HCT116 (cell line): ENCODE measurements around the gene DBN1. TPM values are rescaled to one million over a fixed set of nuclear protein-coding genes. Genes with fewer than 3 reads are reported as not detected.

Source experiments
- total RNA-seq: library from RNA; stranded (reverse); gene quantifications from one replicate; pipeline ENCODE4 v1.2.1, GENCODE V29; 2021; ENCODE audit not compliant: unreplicated experiment

Gene DBN1
- total RNA-seq, 1 experiment from 2014 or later = 144 TPM

Other genes with a start within 250 kb of the DBN1 start
- gene RAB24, start 169.9 kb downstream of the DBN1 start, total RNA-seq = 13.5 TPM
- gene PRELID1, start 169.8 kb downstream of the DBN1 start, total RNA-seq = 223 TPM
- 37.6 TPM for gene MXD3, start 161.7 kb downstream of the DBN1 start, total RNA-seq
- gene LMAN2, start 122.0 kb downstream of the DBN1 start, total RNA-seq = 128 TPM
- 9.4 TPM for gene RGS14, start 115.7 kb downstream of the DBN1 start, total RNA-seq
- not detected for gene SLC34A1, start 89.2 kb downstream of the DBN1 start, total RNA-seq
- not detected for gene PFN3, start 73.0 kb downstream of the DBN1 start, total RNA-seq
- 30.0 TPM for gene F12, start 64.1 kb downstream of the DBN1 start, total RNA-seq
- gene GRK6, start 47.0 kb downstream of the DBN1 start, total RNA-seq = 89.3 TPM
- gene PRR7, start 26.8 kb downstream of the DBN1 start, total RNA-seq = 39.9 TPM
- 153 TPM for gene PDLIM7, start 24.0 kb upstream of the DBN1 start, total RNA-seq
- 8.0 TPM for gene DOK3, start 36.2 kb upstream of the DBN1 start, total RNA-seq
- gene DDX41, start 43.3 kb upstream of the DBN1 start, total RNA-seq = 141 TPM
- 54.0 TPM for gene FAM193B, start 80.9 kb upstream of the DBN1 start, total RNA-seq
- 133 TPM for gene TMED9, start 118.6 kb upstream of the DBN1 start, total RNA-seq
- 25.2 TPM for gene B4GALT7, start 126.5 kb upstream of the DBN1 start, total RNA-seq